MCF 10A (cell line): Measurements from ENCODE around the gene DEDD. TPM values are rescaled to one million over a fixed set of nuclear protein-coding genes. Genes with fewer than 3 reads are reported as not detected.
A peak's percentile ranks its signal among the peaks of the same experiment; 100 is the strongest.

ENCODE experiments used
- BruUV-seq: library from RNA; stranded (reverse); fragments of 400-500 nt; replicated peaks from 2 replicates; lab custom pipeline; 2021; lab: Mats Ljungman, UMichigan
- CTCF ChIA-PET: fragments of 300-600 bp; sonication (Branson Sonifier 250); formaldehyde crosslinking; extraction: SDS; loops from one replicate; lab custom pipeline; 2021; ENCODE audit warnings: antibody characterized with exemption, inconsistent platforms; lab: Yijun Ruan, JAX
- POLR2A ChIA-PET: fragments of 300-600, 350-650 bp; sonication (Branson Sonifier 250); formaldehyde crosslinking; extraction: SDS; loops from one replicate; lab custom pipeline; 2020; ENCODE audit warnings: antibody characterized with exemption, inconsistent platforms; lab: Yijun Ruan, JAX
- DNase-seq: peaks from one replicate; pipeline ENCODE4 v3.0.0-alpha.2; 2018; ENCODE audit not compliant: unreplicated experiment
- H3K27ac Mint-ChIP-seq: one replicate; pipeline ENCODE4 v1.8.0; 2022; ENCODE audit warnings: mild to moderate bottlenecking, low read depth, mixed read lengths; ENCODE audit not compliant: unreplicated experiment
- H3K27me3 Mint-ChIP-seq: one replicate; pipeline ENCODE4 v1.8.0; 2022; ENCODE audit warnings: mixed read lengths; ENCODE audit not compliant: insufficient read depth, unreplicated experiment
- H3K36me3 Mint-ChIP-seq: one replicate; pipeline ENCODE4 v1.8.0; 2022; ENCODE audit warnings: mild to moderate bottlenecking, moderate library complexity, mixed read lengths; ENCODE audit not compliant: insufficient read depth, unreplicated experiment
- H3K4me1 Mint-ChIP-seq: one replicate; pipeline ENCODE4 v1.8.0; 2022; ENCODE audit warnings: mixed read lengths; ENCODE audit not compliant: insufficient read depth, unreplicated experiment
- H3K4me3 Mint-ChIP-seq: one replicate; pipeline ENCODE4 v1.8.0; 2022; ENCODE audit warnings: mild to moderate bottlenecking, moderate library complexity, mixed read lengths; ENCODE audit not compliant: unreplicated experiment
- H3K9me3 Mint-ChIP-seq: one replicate; pipeline ENCODE4 v1.8.0; 2022; ENCODE audit warnings: mixed read lengths; ENCODE audit not compliant: unreplicated experiment
- CTCF ChIP-seq: fragments of 200-600 bp; IDR thresholded peaks from one replicate; pipeline ENCODE4 v1.8.0; 2022; ENCODE audit warnings: antibody characterized with exemption, mild to moderate bottlenecking; ENCODE audit not compliant: unreplicated experiment
- intact Hi-C: fragments of 100-400 bp; cut with micrococcal nuclease; formaldehyde crosslinking; loops from 2 replicates; pipeline ENCODE4 v1.14.1; 2022
- total RNA-seq: library from RNA; stranded (reverse); gene quantifications from 2 replicates; pipeline ENCODE4 v1.2.3, GENCODE V29; 2022

Gene DEDD
- total RNA-seq, 1 experiment from 2014 or later = 73.6 TPM

- H3K36me3 Mint-ChIP-seq = peaks cover 47% of the 10 kb centered on the region
- ChIA-PET CTCF (interaction anchor here (0.7 kb wide), 1 partner anchor 29 kb away, joined by 4 read pairs; no protein-coding TSS in a partner anchor), POLR2A (interaction anchor here (3.0 kb wide), 1 partner anchor 36 kb away, joined by 9 read pairs; no protein-coding TSS in a partner anchor)
- no peak for DNase-seq
- BruUV-seq = no TSS peak
- H3K27ac Mint-ChIP-seq = peak overlapping the region; percentile 21
- peaks cover 45% of the 10 kb centered on the region for H3K4me1 Mint-ChIP-seq
- no peaks in the 10 kb centered on the region for H3K27me3 Mint-ChIP-seq
- intact Hi-C loops = no loop called here
- H3K4me3 Mint-ChIP-seq = no peak overlapping the region
- no peaks in the 10 kb centered on the region for H3K9me3 Mint-ChIP-seq
- TF ChIP-seq CTCF = no peak
Observed at GRCh38 chr1:161111117-161111516, 21.4 kb downstream of the DEDD start.

- Mint-ChIP-seq H3K9me3 (no peaks in the 10 kb centered on the region), H3K27me3 (no peaks in the 10 kb centered on the region), H3K27ac (peak overlapping the region; percentile 9), H3K36me3 (peaks cover 61% of the 10 kb centered on the region), H3K4me3 (no peak overlapping the region), H3K4me1 (peaks cover 20% of the 10 kb centered on the region)
- TF ChIP-seq CTCF = no peak
- no peak for DNase-seq
- BruUV-seq = no TSS peak
- ChIA-PET POLR2A (interaction anchor here (0.8 to 3.7 kb wide), 4 partner anchors 9 to 86 kb away, joined by 3 to 36 read pairs (median 10); partner anchors contain the start of genes F11R, NIT1 and PFDN2), CTCF (interaction anchor here (0.6 to 6.4 kb wide), 6 partner anchors 9 to 184 kb away, joined by 3 to 46 read pairs (median 4); partner anchors contain the start of gene KLHDC9)
- intact Hi-C loops = no loop called here
Observed at GRCh38 chr1:161106431-161106830, 26.0 kb downstream of the DEDD start.

DNA sequence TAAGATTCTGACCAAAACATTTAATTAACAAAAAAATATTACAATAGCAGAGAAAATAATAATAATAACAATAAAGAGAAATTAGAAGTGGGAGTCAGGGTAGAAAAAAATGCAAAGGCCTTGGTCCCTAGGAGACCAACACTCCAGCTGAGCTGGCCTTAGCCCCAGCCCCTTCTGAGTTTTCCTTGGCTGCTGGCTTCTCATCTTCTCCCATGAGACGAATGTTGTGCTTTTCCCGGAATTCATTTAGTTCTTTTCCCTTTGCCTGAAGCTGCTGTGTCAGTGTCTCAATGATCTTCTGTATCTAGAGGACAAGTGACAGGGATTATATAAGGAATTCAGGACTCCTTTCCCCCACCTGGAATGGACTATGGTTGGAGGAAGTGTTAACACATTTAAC lies 31.9 kb downstream of the DEDD start:
- Mint-ChIP-seq H3K36me3 (peaks cover 66% of the 10 kb centered on the region), H3K27ac (no peak overlapping the region), H3K4me1 (peaks cover 36% of the 10 kb centered on the region), H3K27me3 (no peaks in the 10 kb centered on the region), H3K9me3 (no peaks in the 10 kb centered on the region), H3K4me3 (no peak overlapping the region)
- TF ChIP-seq CTCF = no peak
- BruUV-seq = TSS peak; percentile 18
- CTCF ChIA-PET = interaction anchor here (0.6 to 10.3 kb wide), 17 partner anchors 19 to 282 kb away, joined by 3 to 331 read pairs (median 5); partner anchors contain the start of genes ARHGAP30 and TSTD1
- DNase-seq = no peak
- POLR2A ChIA-PET = interaction anchor here (1.1 to 6.7 kb wide), 9 partner anchors 12 to 258 kb away, joined by 3 to 91 read pairs (median 10); partner anchors contain the start of genes F11R, TSTD1 and USF1
- intact Hi-C loops = no loop called here

DNA sequence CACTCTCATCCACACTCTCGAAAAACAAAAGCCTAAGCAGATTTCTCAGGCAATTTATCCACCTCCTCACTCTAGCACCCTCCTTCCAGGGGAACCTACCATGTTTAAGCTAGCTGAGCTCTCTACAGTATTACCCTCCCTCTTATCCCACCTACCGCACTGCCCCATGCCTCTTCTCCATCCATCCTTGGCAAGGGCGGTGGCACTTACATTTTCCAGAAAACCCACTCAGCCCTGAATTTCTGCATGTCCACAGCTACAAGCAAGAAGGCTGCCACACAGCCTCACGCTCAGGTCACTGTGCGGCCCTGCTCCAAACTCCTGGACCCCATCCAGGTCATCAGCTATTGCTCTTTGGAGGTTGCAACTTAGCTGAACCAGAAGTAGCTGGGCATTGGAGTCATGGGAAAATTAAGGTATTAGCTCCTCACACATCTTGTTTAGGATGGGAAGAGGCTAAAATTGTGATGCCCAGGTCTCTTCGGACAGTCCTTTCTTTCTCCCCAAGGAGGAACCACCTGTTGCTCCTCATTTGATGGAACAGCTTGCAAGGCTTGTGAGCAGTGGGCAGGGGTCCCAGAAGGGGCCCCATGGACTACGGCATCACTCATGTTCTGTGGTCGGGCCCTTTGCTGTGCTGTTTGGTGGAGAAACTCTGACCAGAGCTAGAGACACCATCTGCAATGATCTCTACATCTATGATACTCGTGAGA lies 33.2 kb downstream of the DEDD start:
- H3K27ac Mint-ChIP-seq = peak overlapping the region; percentile 52
- DNase-seq = no peak
- CTCF ChIA-PET = interaction anchor here (0.6 to 10.3 kb wide), 26 partner anchors 8 to 487 kb away, joined by 3 to 331 read pairs (median 9); partner anchors contain the start of genes ARHGAP30, DEDD, F11R and NECTIN4

More for the DNA sequence above, 33.2 kb downstream of the DEDD start:
- Mint-ChIP-seq H3K4me3 (no peak overlapping the region), H3K27me3 (no peaks in the 10 kb centered on the region), H3K9me3 (no peaks in the 10 kb centered on the region), H3K4me1 (peaks cover 37% of the 10 kb centered on the region), H3K36me3 (peaks cover 63% of the 10 kb centered on the region)
- no TSS peak for BruUV-seq
- TF ChIP-seq CTCF = no peak
- intact Hi-C loops = loop anchor here (5.0 kb wide), 1 partner anchor 262 kb away; no protein-coding TSS in a partner anchor
- POLR2A ChIA-PET = interaction anchor here (0.6 to 6.7 kb wide), 14 partner anchors 13 to 837 kb away, joined by 3 to 91 read pairs (median 4); partner anchors contain the start of genes DCAF8, NIT1, PFDN2 and TSTD1
